Right forelimb (tissue), 1 donor: Measurements from ENCODE around the gene TCF7.
"Not testable (repeated sequence)": the region's sequence is repeated elsewhere in the genome, so short reads cannot be mapped to it uniquely, and the experiment has no call there.

Experiments
- DNase-seq: peaks from one replicate; pipeline ENCODE4 v3.0.0-alpha.2; 2018

Gene TCF7

GRCh38 chr5:134146651-134147518 lies 32.4 kb downstream of the TCF7 start:
- no peak for DNase-seq

GRCh38 chr5:134148316-134148715 lies 33.8 kb downstream of the TCF7 start:
- no peak for DNase-seq

- DNase-seq: no peak
Measured at GRCh38 chr5:134148986-134149539, 34.6 kb downstream of the TCF7 start.

- no peak for DNase-seq
Measured at GRCh38 chr5:134149571-134150303, 35.3 kb downstream of the TCF7 start.

GRCh38 chr5:134151723-134152122 lies 37.2 kb downstream of the TCF7 start:
- no peak for DNase-seq

- not testable (repeated sequence) for DNase-seq
Measured at GRCh38 chr5:134152173-134152832, 37.8 kb downstream of the TCF7 start.

- DNase-seq: no peak
Measured at GRCh38 chr5:134153241-134153640, 38.8 kb downstream of the TCF7 start.

- DNase-seq: no peak
Measured at GRCh38 chr5:134153657-134154056, 39.2 kb downstream of the TCF7 start.

GRCh38 chr5:134161513-134162395 lies 47.3 kb downstream of the TCF7 start:
- no peak for DNase-seq

- DNase-seq: no peak
Measured at GRCh38 chr5:134162592-134162991, 48.1 kb downstream of the TCF7 start.

- DNase-seq: no peak
Measured at GRCh38 chr5:134171972-134172371, 57.5 kb downstream of the TCF7 start.

- no peak for DNase-seq
Measured at GRCh38 chr5:134174841-134175839, 60.7 kb downstream of the TCF7 start.

GRCh38 chr5:134175921-134176510 lies 61.5 kb downstream of the TCF7 start:
- peak; percentile 69 for DNase-seq

GRCh38 chr5:134176511-134177368 lies 62.3 kb downstream of the TCF7 start, which contains the start of gene SKP1:
TSS of gene SKP1 (minus strand) at chr5:134176950. CDS start at chr5:134174022, 2,928 bp downstream.
- peak; percentile 93 for DNase-seq

- peak; percentile 51 for DNase-seq
Measured at GRCh38 chr5:134177369-134178095, 63.1 kb downstream of the TCF7 start.

GRCh38 chr5:134178096-134178419 lies 63.6 kb downstream of the TCF7 start:
- DNase-seq: no peak

- DNase-seq: no peak
Measured at GRCh38 chr5:134183481-134183880, 69.0 kb downstream of the TCF7 start.
